Erythroblast (primary cell): ENCODE data around the gene MOCOS.

ENCODE experiments used
- DNase-seq, 2 experiments: peaks; one replicate each; lab custom pipeline; 2025; lab: John Stamatoyannopoulos, UW
- GATA1 ChIP-seq: IDR thresholded peaks from 2 replicates; pipeline ENCODE4 v1.6.1; 2011; ENCODE audit warnings: low read depth, mild to moderate bottlenecking, control low read depth, low read length, moderate library complexity
- POLR2A ChIP-seq: IDR thresholded peaks from 2 replicates; pipeline ENCODE4 v1.6.1; 2011; ENCODE audit warnings: mild to moderate bottlenecking, low read length

MOCOS gene

DNA sequence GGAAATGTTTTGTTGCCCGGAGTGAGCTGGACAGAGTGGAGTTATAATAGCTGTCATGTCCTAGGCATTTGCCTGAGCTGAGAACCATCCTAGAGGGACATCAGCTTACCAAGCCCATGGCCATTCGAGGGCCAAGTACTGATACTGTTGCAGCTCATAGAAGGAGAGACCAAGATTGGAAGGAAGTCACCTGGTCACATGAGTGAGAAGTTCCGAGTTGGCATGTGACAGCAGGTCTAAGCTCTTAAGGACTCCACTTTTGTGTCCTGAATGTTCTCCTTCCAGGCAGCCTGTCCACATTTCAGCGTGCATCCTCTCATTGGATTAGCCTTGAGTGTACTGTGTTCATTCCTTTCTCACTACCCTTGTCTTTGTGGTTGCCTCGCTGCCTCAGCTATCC, 114.6 kb downstream of the MOCOS start:
- no peak for TF ChIP-seq GATA1
- no peak for TF ChIP-seq POLR2A
- DNase-seq = no peak

DNA sequence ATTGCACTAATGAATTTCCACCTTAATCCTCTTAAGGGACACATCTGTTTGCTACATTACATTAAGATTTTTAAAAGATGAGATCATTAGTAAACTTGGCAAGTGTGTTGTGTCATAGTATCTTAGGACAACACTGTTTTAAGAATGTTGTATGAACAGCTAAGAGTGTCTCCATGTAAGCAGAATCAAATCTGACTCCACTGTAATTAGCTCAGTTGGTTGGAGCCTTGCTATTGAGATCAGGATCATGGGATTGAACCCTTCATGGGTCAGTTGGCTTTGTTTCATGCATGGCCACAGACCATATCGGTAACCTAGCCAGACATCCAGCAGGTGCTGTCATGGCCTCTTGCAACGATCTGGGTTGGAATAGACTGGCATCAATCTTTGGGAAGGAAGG, 115.4 kb downstream of the MOCOS start:
- TF ChIP-seq POLR2A (no peak), GATA1 (no peak)
- DNase-seq = no peak

DNA sequence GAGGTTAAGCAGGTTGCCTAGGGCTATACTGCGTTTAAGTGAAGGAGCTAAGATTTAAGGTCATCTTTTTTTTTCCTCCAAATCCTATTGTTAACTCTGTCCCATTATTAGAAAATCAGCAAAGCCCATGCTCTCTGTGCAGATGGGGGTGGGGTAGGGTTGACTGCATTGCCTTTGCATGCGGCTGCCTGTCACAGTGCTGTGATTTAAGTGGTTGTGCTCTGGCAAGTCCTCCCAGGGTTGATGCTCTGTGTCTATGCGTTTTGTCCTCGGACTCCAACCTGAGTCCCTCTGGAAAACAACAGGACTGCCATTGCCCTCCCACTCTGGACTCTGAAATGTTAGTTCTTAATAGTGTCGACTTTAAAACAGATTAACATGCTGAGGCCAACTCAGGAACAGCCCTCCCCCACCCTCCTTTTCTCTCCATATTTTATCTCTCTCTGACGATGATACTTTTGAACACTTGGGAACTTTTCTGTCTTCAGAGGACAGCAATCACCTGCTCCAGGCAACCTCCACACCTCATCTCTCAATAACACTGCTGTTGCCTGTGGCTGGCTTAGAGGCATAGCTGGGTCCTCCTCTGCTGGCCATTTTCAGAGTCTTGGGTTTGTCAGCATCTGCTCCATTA, 116.0 kb downstream of the MOCOS start:
- DNase-seq = no peak
- TF ChIP-seq POLR2A = no peak
- TF ChIP-seq GATA1 = no peak

DNA sequence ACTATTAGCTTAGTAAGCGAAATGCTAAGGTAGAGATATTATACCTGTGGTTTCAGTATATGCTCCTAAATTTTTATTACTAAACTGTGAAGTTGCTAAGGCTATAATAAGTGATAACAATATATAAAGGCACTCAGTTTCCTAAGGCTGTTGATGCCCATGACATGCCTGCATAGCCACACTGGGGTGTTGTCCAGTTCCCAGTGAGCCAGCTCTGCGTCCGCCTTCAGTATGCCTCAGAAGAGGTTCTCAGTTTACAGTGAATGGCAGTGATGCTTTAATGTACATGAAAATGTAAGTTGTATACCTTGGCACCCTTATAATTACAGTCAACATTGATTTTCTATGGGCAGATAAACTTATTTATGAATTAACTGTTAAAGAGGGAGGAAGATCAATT, 117.4 kb downstream of the MOCOS start:
- DNase-seq = no peak
- TF ChIP-seq POLR2A (no peak), GATA1 (no peak)

DNA sequence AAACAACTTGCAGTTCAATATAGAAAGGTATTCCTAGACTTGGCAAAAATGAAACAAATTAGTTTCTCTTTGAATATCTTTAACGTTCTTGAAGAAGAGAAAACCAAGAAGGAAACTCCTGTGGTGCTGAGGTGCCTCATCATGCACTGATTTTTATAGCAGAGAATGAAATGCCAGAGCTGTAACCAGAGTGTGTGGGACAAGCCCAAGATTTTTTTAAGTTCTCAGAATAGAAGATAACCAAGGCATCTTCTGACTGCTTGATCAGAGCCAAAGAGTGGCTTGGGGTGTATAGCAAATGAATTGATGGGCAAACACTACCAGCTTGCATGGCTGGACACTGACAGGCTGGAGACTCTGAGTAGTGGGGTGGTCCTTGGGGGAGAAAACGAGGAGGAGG, 118.1 kb downstream of the MOCOS start:
- no peak for TF ChIP-seq POLR2A
- no peak for DNase-seq

DNA sequence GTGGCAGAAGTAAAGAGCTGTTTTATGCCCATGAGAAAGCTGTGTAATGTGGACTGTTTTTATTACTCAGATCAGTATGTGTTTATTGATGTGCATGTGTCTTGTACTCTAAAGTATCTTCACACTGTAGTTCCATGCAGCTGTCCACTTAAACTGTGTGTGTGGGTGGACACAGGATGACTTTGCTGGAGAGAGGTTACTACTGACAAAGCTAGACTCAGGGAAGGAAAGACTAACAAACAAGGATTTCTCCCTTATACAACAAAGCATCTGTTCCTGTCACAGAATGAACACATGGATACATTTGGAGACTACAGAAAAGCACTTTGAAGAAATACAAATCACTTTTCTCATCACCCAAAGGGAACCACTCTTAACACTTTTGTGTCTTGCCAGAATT, 120.2 kb downstream of the MOCOS start:
- DNase-seq = no peak
- TF ChIP-seq GATA1 (no peak), POLR2A (no peak)

DNA sequence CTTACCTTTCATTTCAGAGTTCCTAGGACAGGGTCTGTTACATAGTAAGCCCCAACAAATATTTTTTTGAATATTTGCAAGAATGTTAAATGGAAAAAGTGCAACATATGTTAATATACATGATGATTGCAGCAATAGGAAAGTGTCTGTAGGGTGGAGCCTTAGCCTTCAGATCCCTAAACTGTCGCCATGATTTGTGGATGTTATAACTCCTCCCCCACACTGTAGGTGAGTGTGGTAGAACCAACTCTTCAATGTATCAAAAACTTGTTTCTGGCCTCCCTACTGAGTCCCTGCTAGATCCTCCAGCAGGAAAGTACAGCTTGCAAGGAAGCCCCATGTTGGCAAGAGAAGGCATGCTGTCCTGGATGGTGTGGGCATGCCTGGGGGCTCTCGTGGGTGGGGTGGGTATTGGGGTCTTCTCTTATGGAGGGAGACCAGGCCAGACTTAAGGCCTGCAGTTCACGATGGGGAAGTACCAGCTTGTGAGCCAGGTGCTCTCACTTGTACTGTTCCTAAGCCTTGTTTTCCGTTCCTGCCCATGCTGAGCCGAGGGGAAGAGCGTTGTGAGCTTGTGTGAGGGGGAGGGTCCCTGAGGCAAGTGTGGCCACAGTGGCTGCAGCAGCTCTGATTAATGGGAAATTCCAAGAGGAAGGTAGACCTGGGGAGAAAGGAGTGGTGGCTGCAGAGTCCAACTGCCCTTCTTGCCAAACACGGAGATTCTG, 121.6 kb downstream of the MOCOS start:
- TF ChIP-seq GATA1 (no peak), POLR2A (no peak)
- no peak for DNase-seq

DNA sequence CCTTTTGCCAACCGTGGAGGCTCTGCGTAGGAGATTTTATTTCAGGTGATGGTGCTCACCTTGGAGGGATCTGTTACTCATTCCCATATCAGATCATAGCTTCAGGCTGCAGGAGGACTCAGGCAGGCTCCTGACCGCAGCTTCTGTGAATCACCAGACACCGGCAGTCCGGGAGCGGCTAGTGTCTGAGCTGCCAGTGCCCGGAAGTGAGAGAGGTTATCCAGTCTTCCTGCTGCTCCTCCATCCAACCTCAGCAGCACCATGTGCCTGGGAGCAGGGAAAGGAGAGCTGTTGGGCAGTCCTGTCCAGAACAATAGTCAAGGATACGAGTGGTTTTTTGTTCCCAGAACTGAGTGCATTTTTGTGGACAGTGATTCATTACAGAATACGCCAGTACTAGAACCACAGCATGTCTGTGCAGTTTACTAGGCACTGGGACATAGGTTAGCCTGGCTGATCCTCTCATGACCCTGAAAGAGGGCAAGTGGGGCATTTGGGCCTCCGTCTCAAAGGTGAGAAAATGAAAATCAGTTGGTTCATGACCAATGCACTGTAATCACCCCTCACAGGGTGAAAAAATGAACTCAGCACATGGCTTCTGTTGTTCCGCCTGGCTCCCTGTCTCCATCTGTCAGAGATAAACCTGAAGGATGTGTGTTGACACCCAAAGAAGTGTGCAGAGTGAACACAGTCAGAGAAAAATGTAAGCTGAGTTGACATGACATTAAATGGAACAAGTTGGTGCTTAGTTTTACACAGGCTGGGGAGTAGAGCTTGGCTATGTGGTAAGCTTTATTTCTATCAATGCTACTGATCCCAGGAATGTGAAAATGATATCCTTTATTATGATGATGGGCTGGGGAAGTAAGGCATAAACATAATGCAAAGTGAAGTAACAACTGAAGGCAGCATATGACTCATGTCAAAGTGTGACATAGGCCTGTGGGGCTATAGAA, 122.4 kb downstream of the MOCOS start:
- no peak for DNase-seq
- TF ChIP-seq POLR2A = no peak

DNA sequence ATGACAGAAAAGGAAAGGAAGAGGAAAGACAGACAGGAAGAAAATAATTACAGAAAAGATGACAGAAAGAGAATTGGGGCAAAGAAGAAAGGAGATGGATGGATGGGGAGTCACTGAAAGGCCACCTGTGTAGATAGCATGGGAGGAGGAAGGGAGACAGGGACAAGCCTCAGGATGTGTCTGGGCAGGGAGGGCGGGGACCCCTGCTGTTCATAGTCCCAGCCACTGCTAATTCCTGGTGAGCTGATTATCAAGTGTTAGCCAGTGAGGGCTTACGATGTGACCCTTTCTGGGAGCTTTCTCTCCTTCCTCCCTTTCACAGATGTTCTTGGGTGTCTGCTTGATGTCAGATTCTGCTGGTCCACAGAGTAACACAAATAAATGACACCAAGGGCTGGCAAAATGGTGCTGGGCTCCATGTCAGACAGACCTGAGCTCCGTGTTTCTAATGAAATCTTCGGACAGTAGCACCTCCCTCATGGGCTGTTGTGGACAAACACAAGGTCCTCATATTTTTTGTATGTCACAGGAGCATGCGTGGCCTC, 123.8 kb downstream of the MOCOS start:
- TF ChIP-seq POLR2A = no peak
- no peak for TF ChIP-seq GATA1
- DNase-seq = no peak

DNA sequence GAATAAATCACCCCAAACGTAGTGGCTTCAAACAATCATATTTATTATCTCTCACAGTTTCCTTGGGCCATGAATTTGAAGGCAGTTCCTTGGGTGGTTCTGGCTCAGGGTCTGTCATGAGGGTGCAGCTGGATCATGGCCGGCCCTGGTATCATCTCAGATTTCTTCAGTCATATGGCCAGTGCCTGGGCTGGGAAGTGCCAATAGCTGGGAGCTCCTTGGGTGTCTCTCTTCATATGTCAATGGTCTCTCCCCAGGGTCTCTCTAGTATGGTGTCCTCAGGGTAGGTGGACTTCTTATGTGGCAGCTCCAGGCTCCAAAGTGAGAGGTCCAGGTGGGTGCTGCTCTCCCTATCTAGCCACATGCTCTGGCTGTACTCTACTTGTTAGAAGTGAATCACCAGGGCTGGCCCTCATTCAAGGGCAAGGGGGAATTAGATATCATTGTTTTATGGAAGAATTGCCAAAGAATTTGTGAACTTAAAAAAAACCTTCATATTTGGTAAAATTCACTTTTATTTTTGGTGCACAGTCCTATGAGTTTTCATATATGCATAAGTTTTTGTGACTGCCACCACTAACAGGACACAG, 125.6 kb downstream of the MOCOS start:
- no peak for TF ChIP-seq GATA1
- TF ChIP-seq POLR2A = no peak
- no peak for DNase-seq

DNA sequence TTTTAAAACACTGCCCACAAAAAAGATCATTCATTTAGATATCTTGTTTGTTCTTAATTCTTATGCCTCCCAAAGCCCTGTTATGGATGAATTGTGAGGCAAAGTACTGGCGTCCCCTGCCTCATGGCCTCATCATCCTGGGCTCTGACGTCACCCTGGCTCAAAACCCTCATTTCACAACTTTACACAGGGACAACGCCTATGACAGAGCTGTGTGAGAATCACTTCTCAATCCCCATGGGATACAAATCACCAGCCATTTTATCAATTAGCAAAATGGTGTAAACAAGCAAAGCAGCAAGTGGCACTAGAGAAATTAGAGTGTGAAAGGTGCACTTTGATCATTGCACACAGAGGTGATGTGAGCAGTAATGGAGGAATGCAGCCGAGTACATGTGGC, 126.8 kb downstream of the MOCOS start:
- DNase-seq = no peak
- TF ChIP-seq POLR2A (no peak), GATA1 (no peak)

DNA sequence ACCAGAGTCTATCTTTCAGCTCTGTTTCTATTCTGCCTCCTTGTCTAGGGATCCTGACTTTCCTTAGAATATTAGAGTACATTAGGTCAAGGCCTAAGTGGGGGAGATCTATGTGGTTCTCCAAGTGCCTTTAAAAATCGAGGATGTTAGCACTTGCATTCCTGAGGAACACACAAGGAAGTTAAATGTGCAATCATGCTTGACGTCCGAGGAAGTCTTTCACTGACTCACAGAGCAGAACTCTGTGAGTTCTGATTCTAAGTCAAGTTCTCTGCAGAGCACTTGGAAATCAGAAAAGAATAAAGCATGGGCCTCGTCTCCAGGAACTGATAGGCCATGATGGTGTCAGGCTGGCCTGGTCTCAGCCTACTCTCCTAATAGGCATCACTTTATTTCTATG, 127.5 kb downstream of the MOCOS start:
- TF ChIP-seq GATA1 = no peak
- TF ChIP-seq POLR2A = no peak
- no peak for DNase-seq

DNA sequence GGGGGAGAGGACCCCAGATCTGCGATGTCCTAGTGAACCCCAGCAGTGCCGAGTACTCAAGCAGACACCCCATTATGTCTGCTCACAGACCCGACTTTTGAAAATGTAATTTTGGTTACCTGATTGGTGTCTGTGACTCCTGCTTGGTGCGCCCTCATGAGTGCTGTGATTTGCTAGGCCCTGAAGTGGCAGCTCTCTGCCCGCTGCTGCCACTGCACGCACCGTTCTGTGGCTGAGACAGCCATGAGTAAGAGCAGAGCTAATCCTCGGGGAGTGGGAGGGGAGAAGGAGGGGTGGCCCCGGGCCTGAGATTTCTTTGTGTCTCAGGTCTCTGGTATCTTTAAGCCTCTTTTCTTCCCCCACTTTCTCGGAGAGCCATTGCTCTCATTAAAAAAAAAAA, 128.4 kb downstream of the MOCOS start:
- no peak for DNase-seq
- TF ChIP-seq POLR2A (no peak), GATA1 (no peak)

DNA sequence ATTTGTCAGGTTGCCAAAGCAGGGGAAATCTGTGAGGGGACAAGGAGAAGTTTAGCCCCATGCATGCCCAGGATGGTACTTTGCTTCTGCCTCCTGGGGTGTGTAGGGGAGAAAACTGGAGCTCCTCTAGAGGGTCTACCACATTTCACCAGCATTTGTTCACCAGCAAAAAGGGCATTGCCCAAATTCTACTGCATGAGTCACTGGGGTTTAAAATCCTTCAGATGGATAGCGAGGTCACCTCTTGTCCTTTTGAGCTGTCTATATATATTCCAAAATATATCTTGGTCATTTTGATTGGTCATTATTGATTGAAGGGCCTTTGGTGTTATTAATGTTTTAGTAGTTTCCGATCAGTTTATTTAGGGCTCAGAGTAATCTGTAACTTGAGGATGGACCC, 128.9 kb downstream of the MOCOS start:
- TF ChIP-seq GATA1 = no peak
- no peak for TF ChIP-seq POLR2A

More for the DNA sequence above, 128.9 kb downstream of the MOCOS start:
- no peak for DNase-seq
